ENCODE results near the gene CNTNAP5. TPM values are rescaled to one million over a fixed set of nuclear protein-coding genes. Genes with fewer than 3 reads are reported as not detected.

Gene CNTNAP5
- total RNA-seq, 1 donor from 2014 or later: 0.56 TPM

DNA sequence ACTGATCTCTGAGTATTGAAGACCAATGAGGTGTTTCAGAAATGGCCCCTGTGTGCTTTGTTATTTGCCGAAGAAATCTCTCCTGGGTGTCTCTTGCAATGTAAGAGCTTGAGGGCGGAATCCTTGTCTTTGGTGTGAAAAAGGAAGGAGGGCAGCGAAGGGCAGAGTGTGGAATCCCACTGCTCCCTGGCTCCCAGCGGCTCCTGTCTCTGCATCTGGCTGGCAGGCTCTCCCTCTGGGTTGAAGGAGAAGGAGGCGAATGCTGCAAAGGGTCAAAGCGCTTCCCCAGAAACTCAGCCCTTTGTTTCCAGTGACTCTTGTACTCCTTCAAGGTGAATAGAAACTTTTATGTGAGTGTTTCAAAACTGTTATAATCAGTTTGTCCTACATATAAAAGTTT lies 457.5 kb downstream of the CNTNAP5 start:
- no peak for DNase-seq (ENCODE audit: low read depth, low spot score)
- Mint-ChIP-seq H3K27me3 (ENCODE audit: low read depth) (no peaks in the 10 kb centered on the region), H3K4me1 (peaks cover 9% of the 10 kb centered on the region), H3K27ac (ENCODE audit: unreplicated experiment) (no peak overlapping the region), H3K9me3 (no peaks in the 10 kb centered on the region), H3K4me3 (no peak overlapping the region), H3K36me3 (ENCODE audit: low read depth) (no peaks in the 10 kb centered on the region)
- TF ChIP-seq, protein P1, sequence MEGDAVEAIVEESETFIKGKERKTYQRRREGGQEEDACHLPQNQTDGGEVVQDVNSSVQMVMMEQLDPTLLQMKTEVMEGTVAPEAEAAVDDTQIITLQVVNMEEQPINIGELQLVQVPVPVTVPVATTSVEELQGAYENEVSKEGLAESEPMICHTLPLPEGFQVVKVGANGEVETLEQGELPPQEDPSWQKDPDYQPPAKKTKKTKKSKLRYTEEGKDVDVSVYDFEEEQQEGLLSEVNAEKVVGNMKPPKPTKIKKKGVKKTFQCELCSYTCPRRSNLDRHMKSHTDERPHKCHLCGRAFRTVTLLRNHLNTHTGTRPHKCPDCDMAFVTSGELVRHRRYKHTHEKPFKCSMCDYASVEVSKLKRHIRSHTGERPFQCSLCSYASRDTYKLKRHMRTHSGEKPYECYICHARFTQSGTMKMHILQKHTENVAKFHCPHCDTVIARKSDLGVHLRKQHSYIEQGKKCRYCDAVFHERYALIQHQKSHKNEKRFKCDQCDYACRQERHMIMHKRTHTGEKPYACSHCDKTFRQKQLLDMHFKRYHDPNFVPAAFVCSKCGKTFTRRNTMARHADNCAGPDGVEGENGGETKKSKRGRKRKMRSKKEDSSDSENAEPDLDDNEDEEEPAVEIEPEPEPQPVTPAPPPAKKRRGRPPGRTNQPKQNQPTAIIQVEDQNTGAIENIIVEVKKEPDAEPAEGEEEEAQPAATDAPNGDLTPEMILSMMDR (conservative IDR thresholded peaks at IDR 0.05): no peak

DNA sequence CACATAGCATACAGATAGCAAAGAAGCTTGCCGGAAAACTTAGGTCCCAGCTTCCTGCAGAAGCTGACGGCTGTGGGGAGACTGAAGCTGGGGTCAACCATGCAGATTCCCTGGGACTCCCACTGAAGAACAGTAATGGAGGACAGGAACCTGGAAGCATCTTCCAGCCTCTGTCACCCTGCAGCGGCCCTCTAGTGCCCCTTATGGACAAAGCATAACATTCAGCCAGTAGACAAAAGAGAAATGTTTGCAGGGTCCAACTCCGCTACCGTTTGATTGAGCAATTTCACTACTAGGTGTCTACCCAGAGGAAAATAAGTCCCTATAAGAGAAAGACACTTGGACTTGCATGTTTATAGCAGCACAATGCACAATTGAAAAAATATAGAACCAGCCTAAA lies 460.6 kb downstream of the CNTNAP5 start:
- H3K27ac Mint-ChIP-seq (ENCODE audit: unreplicated experiment): no peak overlapping the region
- TF ChIP-seq, protein P1 (conservative IDR thresholded peaks at IDR 0.05): peak; percentile 19
- no peak overlapping the region for H3K4me3 Mint-ChIP-seq
- DNase-seq (ENCODE audit: low read depth, low spot score): no peak
- peaks cover 9% of the 10 kb centered on the region for H3K4me1 Mint-ChIP-seq
- H3K9me3 Mint-ChIP-seq: no peaks in the 10 kb centered on the region
- H3K36me3 Mint-ChIP-seq (ENCODE audit: low read depth): no peaks in the 10 kb centered on the region
- H3K27me3 Mint-ChIP-seq (ENCODE audit: low read depth): no peaks in the 10 kb centered on the region

DNA sequence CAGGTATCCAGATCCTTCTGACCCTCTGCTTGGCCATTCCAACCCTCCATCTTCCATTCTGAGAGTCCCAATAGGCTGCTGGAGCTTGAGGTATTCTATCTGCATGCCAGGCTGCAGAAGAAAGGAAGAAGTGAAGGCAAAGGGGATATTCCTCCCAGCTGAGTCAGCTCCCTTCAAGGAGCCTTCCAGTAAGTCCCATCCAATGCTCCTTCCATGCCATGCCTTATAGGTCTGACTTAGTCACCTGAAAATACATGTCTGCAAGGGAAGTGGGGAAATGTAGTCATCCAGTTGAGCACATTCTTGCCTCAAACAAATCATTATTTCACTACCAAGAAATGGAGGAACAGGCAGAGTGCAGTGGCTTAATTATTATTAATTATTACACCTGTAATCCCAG lies 464.6 kb downstream of the CNTNAP5 start:
- Mint-ChIP-seq H3K4me1 (no peaks in the 10 kb centered on the region), H3K9me3 (peaks cover 2% of the 10 kb centered on the region), H3K27ac (ENCODE audit: unreplicated experiment) (no peak overlapping the region), H3K27me3 (ENCODE audit: low read depth) (no peaks in the 10 kb centered on the region), H3K4me3 (no peak overlapping the region), H3K36me3 (ENCODE audit: low read depth) (no peaks in the 10 kb centered on the region)
- DNase-seq (ENCODE audit: low read depth, low spot score): no peak
- TF ChIP-seq, protein P1 (conservative IDR thresholded peaks at IDR 0.05): no peak

DNA sequence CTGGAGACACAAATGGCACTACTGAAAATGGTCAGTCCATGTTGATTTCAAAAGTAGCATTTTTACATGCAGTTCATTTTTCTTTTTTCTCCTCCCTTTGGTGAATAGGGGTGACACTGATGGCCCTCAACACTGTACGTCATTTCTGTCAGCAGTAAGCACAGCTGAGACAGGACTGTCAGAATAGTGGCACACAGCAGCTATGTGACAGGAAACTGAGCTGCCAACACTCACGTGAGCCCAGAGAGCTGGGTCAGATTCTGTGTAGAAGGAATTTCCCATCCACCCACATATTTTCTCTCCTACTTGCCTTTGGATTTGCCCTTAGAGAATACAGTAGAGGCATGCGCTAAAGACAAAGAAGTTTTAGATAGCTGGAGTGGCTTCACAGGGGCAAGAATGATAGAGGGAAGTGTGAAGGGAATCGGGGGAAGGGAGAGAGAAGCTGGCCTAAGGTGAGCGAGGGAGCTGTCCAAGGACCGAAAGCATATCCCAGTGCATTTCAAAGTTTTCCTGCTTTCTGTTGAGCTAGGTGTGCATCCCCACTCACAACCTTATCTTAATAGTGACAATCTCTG lies 476.6 kb downstream of the CNTNAP5 start:
- H3K27ac Mint-ChIP-seq (ENCODE audit: unreplicated experiment): no peak overlapping the region
- no peak for DNase-seq (ENCODE audit: low read depth, low spot score)
- H3K36me3 Mint-ChIP-seq (ENCODE audit: low read depth): no peaks in the 10 kb centered on the region
- H3K9me3 Mint-ChIP-seq: no peaks in the 10 kb centered on the region
- TF ChIP-seq, protein P1 (conservative IDR thresholded peaks at IDR 0.05): no peak
- H3K4me1 Mint-ChIP-seq: no peaks in the 10 kb centered on the region
- no peaks in the 10 kb centered on the region for H3K27me3 Mint-ChIP-seq (ENCODE audit: low read depth)
- no peak overlapping the region for H3K4me3 Mint-ChIP-seq

DNA sequence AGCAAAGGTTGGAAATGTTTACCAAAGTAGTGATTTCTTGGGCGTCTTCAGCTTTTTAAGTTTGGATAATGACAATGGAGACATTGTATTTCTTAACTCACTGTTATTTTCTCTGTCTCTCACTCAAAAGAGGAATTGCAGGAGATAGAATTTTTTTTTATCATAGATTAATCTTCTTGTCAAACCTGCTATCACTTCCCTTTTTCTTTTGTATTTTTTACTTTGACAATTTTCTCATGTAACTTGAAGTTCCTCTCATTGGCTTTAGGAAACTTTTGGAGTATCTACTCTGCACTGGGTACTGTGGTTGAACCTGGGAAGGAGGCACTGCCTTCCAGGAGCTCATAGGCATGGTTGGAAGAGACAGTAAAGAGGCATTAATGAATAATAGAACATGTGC lies 489.1 kb downstream of the CNTNAP5 start:
- Mint-ChIP-seq H3K9me3 (peaks cover 16% of the 10 kb centered on the region), H3K27me3 (ENCODE audit: low read depth) (no peaks in the 10 kb centered on the region), H3K27ac (ENCODE audit: unreplicated experiment) (peak overlapping the region; percentile 15), H3K36me3 (ENCODE audit: low read depth) (no peaks in the 10 kb centered on the region), H3K4me1 (peaks cover 3% of the 10 kb centered on the region), H3K4me3 (no peak overlapping the region)
- DNase-seq (ENCODE audit: low read depth, low spot score): no peak
- TF ChIP-seq, protein P1 (conservative IDR thresholded peaks at IDR 0.05): no peak
